Mesendoderm (in vitro differentiated cells): ENCODE measurements around the gene OR10AD1.

Experiments
- DNase-seq: peaks from one replicate; pipeline ENCODE4 v3.0.0; 2013
- H2AK5ac ChIP-seq: 2 replicates; pipeline ENCODE4 v1.6.1; 2013; ENCODE audit warnings: low read length, inconsistent platforms
- H2BK120ac ChIP-seq: 2 replicates; pipeline ENCODE4 v1.6.1; 2013; ENCODE audit warnings: low read depth, mild to moderate bottlenecking, low read length, moderate library complexity, mixed read lengths
- H2BK15ac ChIP-seq: replicated peaks from 2 replicates; pipeline ENCODE4 v1.6.1; 2013; ENCODE audit warnings: low read depth, mild to moderate bottlenecking, moderate library complexity
- H2BK5ac ChIP-seq: 2 replicates; pipeline ENCODE4 v1.6.1; 2013; ENCODE audit warnings: low read length, inconsistent platforms
- H3K18ac ChIP-seq: 2 replicates; pipeline ENCODE4 v1.6.1; 2013; ENCODE audit warnings: mild to moderate bottlenecking, low read length, mixed read lengths
- H3K23ac ChIP-seq: one replicate; pipeline ENCODE4 v1.6.1; 2013; ENCODE audit warnings: low read length
- H3K27ac ChIP-seq: 2 replicates; pipeline ENCODE4 v1.5.1; 2013; ENCODE audit warnings: low read depth, mild to moderate bottlenecking, inconsistent platforms, low read length, moderate library complexity
- H3K27me3 ChIP-seq: 2 replicates; pipeline ENCODE4 v1.6.1; 2013; ENCODE audit warnings: low read length, control low read depth, mild to moderate bottlenecking, inconsistent platforms; ENCODE audit not compliant: insufficient read depth, poor library complexity
- H3K36me3 ChIP-seq: 2 replicates; pipeline ENCODE4 v1.6.1; 2013; ENCODE audit warnings: low read length, inconsistent platforms; ENCODE audit not compliant: control insufficient read depth, insufficient read depth
- H3K4ac ChIP-seq: one replicate; pipeline ENCODE4 v1.6.1; 2013; ENCODE audit warnings: low read depth, mild to moderate bottlenecking, low read length, moderate library complexity
- H3K4me1 ChIP-seq: 2 replicates; pipeline ENCODE4 v1.6.1; 2013; ENCODE audit warnings: low read depth, low read length, inconsistent platforms; ENCODE audit not compliant: control insufficient read depth
- H3K4me2 ChIP-seq: 2 replicates; pipeline ENCODE4 v1.6.1; 2013; ENCODE audit warnings: low read length
- H3K4me3 ChIP-seq: 2 replicates; pipeline ENCODE4 v1.5.1; 2013; ENCODE audit warnings: mild to moderate bottlenecking, low read length
- H3K56ac ChIP-seq: one replicate; pipeline ENCODE4 v1.6.1; 2013; ENCODE audit warnings: low read length
- H3K79me1 ChIP-seq: 2 replicates; pipeline ENCODE4 v1.6.1; 2013; ENCODE audit warnings: low read length, inconsistent platforms
- H3K79me2 ChIP-seq: 2 replicates; pipeline ENCODE4 v1.6.1; 2013; ENCODE audit warnings: mild to moderate bottlenecking, low read length; ENCODE audit not compliant: control insufficient read depth, insufficient read depth
- H3K9ac ChIP-seq: 2 replicates; pipeline ENCODE4 v1.6.1; 2013; ENCODE audit warnings: low read length, inconsistent platforms
- H4K5ac ChIP-seq: one replicate; pipeline ENCODE4 v1.6.1; 2013; ENCODE audit warnings: low read length
- H4K8ac ChIP-seq: one replicate; pipeline ENCODE4 v1.6.1; 2013; ENCODE audit warnings: low read depth, mild to moderate bottlenecking, control low read depth, low read length, moderate library complexity
- WGBS: extraction: QIAGEN DNeasy Blood & Tissue Kit; methylation state at CpG from one replicate; pipeline ENCODE4 v1.1.7; 2013; ENCODE audit warnings: low lambda C conversion rate, missing lambda C conversion rate; ENCODE audit not compliant: insufficient coverage; ENCODE audit errors: extremely low coverage; 5-methylcytosine and 5-hydroxymethylcytosine counted together

Gene OR10AD1

DNA sequence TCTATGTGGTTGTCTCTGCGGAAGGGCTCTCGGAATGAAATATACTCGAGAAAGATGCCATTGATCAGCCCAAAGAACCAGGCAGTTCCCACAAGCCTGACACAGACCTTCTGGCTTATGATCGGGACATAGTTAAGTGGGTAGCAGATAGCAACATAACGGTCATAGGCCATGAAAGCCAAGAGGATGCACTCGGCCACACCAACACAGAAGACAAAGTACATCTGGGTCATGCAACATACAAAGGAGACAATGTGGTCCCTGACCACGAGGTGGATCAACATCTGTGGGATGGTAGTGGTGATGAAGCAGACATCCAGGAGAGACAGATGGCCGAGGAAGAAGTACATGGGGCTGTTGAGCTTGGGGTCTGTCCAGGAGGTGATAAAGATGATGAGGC is 326 bp downstream of the OR10AD1 start:
- H3K79me1 ChIP-seq: no peaks in the 10 kb centered on the region
- no peak overlapping the region for H3K23ac ChIP-seq

GRCh38 chr12:48201516-48201915 is 1.6 kb downstream of the OR10AD1 start:
- no CpG with 5 or more reads among the region's 3 CpGs for WGBS
- no peaks in the 10 kb centered on the region for H3K79me1 ChIP-seq
- H2AK5ac ChIP-seq: no peak overlapping the region
- H3K79me2 ChIP-seq: no peaks in the 10 kb centered on the region
- no peak overlapping the region for H2BK15ac ChIP-seq
- no peak overlapping the region for H3K4me3 ChIP-seq
- no peak overlapping the region for H4K5ac ChIP-seq
- H3K9ac ChIP-seq: no peak overlapping the region
- no peak overlapping the region for H3K4ac ChIP-seq
- H2BK5ac ChIP-seq: no peak overlapping the region
- no peak overlapping the region for H2BK120ac ChIP-seq
- no peak overlapping the region for H3K23ac ChIP-seq
- H3K18ac ChIP-seq: no peak overlapping the region
- H3K36me3 ChIP-seq: no peaks in the 10 kb centered on the region
- H3K27me3 ChIP-seq: peaks cover 6% of the 10 kb centered on the region
- H3K4me1 ChIP-seq: peaks cover 2% of the 10 kb centered on the region
- no peak overlapping the region for H3K27ac ChIP-seq
- H3K56ac ChIP-seq: no peak overlapping the region
- no peak for DNase-seq
- H4K8ac ChIP-seq: no peak overlapping the region
- H3K4me2 ChIP-seq: no peak overlapping the region

More for the DNA sequence above, 326 bp downstream of the OR10AD1 start:
- Histone ChIP-seq H2BK5ac (no peak overlapping the region), H3K56ac (no peak overlapping the region), H3K4me1 (no peaks in the 10 kb centered on the region), H3K18ac (no peak overlapping the region), H2BK15ac (no peak overlapping the region), H3K36me3 (no peaks in the 10 kb centered on the region), H3K4ac (no peak overlapping the region), H4K8ac (no peak overlapping the region), H2BK120ac (no peak overlapping the region), H3K4me2 (no peak overlapping the region), H3K9ac (no peak overlapping the region), H3K27ac (no peak overlapping the region), H3K4me3 (no peak overlapping the region), H4K5ac (no peak overlapping the region), H2AK5ac (no peak overlapping the region), H3K79me2 (no peaks in the 10 kb centered on the region), H3K27me3 (peaks cover 6% of the 10 kb centered on the region)
- no CpG with 5 or more reads among the region's 8 CpGs for WGBS
- no peak for DNase-seq

DNA sequence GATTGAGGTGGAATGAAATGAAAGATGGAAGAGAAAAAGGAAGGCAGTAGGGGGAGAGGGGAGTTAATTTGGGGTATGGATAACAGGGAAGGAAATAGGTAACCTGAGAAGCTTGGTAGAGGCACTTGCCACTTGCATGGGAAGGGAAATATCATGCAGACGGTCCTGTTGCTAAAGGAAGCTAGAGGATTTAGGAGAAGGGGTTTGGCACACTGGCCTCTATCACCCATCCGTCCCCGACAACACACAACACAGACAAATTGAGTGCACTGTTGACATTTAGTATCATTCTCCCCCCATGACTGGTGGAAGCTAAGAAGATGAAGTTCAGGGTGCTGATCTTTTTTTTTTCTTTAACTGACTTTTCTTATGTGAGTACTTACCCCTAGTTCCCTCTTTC is 2.0 kb downstream of the OR10AD1 start:
- H3K23ac ChIP-seq: no peak overlapping the region
- WGBS: no CpG with 5 or more reads among the region's 3 CpGs
- H3K79me2 ChIP-seq: no peaks in the 10 kb centered on the region
- H3K4ac ChIP-seq: no peak overlapping the region
- no peak overlapping the region for H3K56ac ChIP-seq
- no peak overlapping the region for H3K4me2 ChIP-seq
- no peak overlapping the region for H2AK5ac ChIP-seq
- H2BK15ac ChIP-seq: no peak overlapping the region
- H3K4me3 ChIP-seq: no peak overlapping the region
- no peak overlapping the region for H2BK5ac ChIP-seq
- no peaks in the 10 kb centered on the region for H3K79me1 ChIP-seq
- H4K8ac ChIP-seq: no peak overlapping the region
- H3K27me3 ChIP-seq: peaks cover 6% of the 10 kb centered on the region
- no peak for DNase-seq
- no peaks in the 10 kb centered on the region for H3K36me3 ChIP-seq
- H3K18ac ChIP-seq: no peak overlapping the region
- H3K27ac ChIP-seq: no peak overlapping the region
- peaks cover 2% of the 10 kb centered on the region for H3K4me1 ChIP-seq
- no peak overlapping the region for H4K5ac ChIP-seq
- no peak overlapping the region for H3K9ac ChIP-seq
- H2BK120ac ChIP-seq: no peak overlapping the region

- Histone ChIP-seq H3K18ac (no peak overlapping the region), H3K27me3 (peaks cover 9% of the 10 kb centered on the region), H4K5ac (no peak overlapping the region), H2BK120ac (no peak overlapping the region), H3K4me1 (peaks cover 2% of the 10 kb centered on the region), H3K79me1 (no peaks in the 10 kb centered on the region), H3K4ac (no peak overlapping the region), H2BK5ac (no peak overlapping the region), H3K36me3 (no peaks in the 10 kb centered on the region), H2AK5ac (no peak overlapping the region), H3K56ac (no peak overlapping the region), H3K79me2 (no peaks in the 10 kb centered on the region), H3K27ac (no peak overlapping the region), H2BK15ac (no peak overlapping the region), H3K4me3 (no peak overlapping the region), H3K4me2 (no peak overlapping the region), H4K8ac (no peak overlapping the region), H3K23ac (no peak overlapping the region), H3K9ac (no peak overlapping the region)
- no CpG with 5 or more reads among the region's 3 CpGs for WGBS
- peak; percentile 63 for DNase-seq
These were observed 3.3 kb downstream of the OR10AD1 start for GRCh38 chr12:48199774-48200221.

GRCh38 chr12:48198985-48199384 is 4.1 kb downstream of the OR10AD1 start:
- H3K4me3 ChIP-seq: no peak overlapping the region
- H3K27me3 ChIP-seq: peaks cover 10% of the 10 kb centered on the region
- no peak overlapping the region for H4K8ac ChIP-seq
- no peak overlapping the region for H2BK120ac ChIP-seq
- H3K56ac ChIP-seq: no peak overlapping the region
- no peak overlapping the region for H2AK5ac ChIP-seq
- no peak overlapping the region for H3K27ac ChIP-seq
- DNase-seq: no peak
- H3K4me2 ChIP-seq: no peak overlapping the region
- no peak overlapping the region for H3K23ac ChIP-seq
- H3K4me1 ChIP-seq: peaks cover 2% of the 10 kb centered on the region
- no peak overlapping the region for H3K9ac ChIP-seq
- no CpG with 5 or more reads among the region's 10 CpGs for WGBS
- no peak overlapping the region for H3K4ac ChIP-seq
- H2BK15ac ChIP-seq: no peak overlapping the region
- no peak overlapping the region for H3K18ac ChIP-seq
- no peaks in the 10 kb centered on the region for H3K79me2 ChIP-seq
- H3K36me3 ChIP-seq: no peaks in the 10 kb centered on the region
- H4K5ac ChIP-seq: no peak overlapping the region
- H3K79me1 ChIP-seq: no peaks in the 10 kb centered on the region
- H2BK5ac ChIP-seq: no peak overlapping the region

GRCh38 chr12:48198672-48198971 is 4.5 kb downstream of the OR10AD1 start:
- Histone ChIP-seq H3K4ac (peak overlapping the region; percentile 17), H2AK5ac (no peak overlapping the region), H3K4me3 (peak overlapping the region; percentile 84), H3K18ac (peak overlapping the region; percentile 53), H3K4me2 (peak overlapping the region; percentile 89), H3K23ac (no peak overlapping the region), H3K27ac (no peak overlapping the region), H2BK5ac (no peak overlapping the region), H3K9ac (peak overlapping the region; percentile 86), H3K27me3 (peaks cover 10% of the 10 kb centered on the region), H3K79me1 (no peaks in the 10 kb centered on the region), H3K79me2 (no peaks in the 10 kb centered on the region), H3K36me3 (no peaks in the 10 kb centered on the region), H3K56ac (peak overlapping the region; percentile 97), H4K8ac (no peak overlapping the region), H2BK120ac (no peak overlapping the region), H3K4me1 (peaks cover 2% of the 10 kb centered on the region), H4K5ac (no peak overlapping the region), H2BK15ac (no peak overlapping the region)
- no CpG with 5 or more reads among the region's 26 CpGs for WGBS
- peak; percentile 35 for DNase-seq
